Thyroid gland (tissue), 4 donors: ENCODE results near the gene ZNF177. TPM values are rescaled to one million over a fixed set of nuclear protein-coding genes. Genes with fewer than 3 reads are reported as not detected.

Source experiments
- DNase-seq, 2 donors: peaks; one replicate each; pipeline ENCODE4 v3.0.0-alpha.2; 2019
- H3K27ac ChIP-seq, 3 donors: fragments of 200-600 bp; sonication (generic); 1 replicate in 2 of 3; 2 replicates in 1 of 3; pipeline ENCODE4 v1.5.1; 2016 to 2019; ENCODE audit warnings: mild to moderate bottlenecking in 1 of 3, moderate library complexity in 1 of 3
- H3K27me3 ChIP-seq: fragments of 200-600 bp; sonication (generic); one replicate; pipeline ENCODE4 v1.5.1; 2019
- H3K36me3 ChIP-seq, 2 donors: fragments of 200-600 bp; sonication (generic); one replicate each; pipeline ENCODE4 v1.5.1; 2016 to 2019
- H3K4me1 ChIP-seq, 2 donors: fragments of 200-600 bp; sonication (generic); one replicate each; pipeline ENCODE4 v1.5.1; 2017 to 2019
- H3K4me3 ChIP-seq, 3 donors: fragments of 200-600 bp; sonication (generic); replicated peaks in 1 of 3; 1 replicate in 2 of 3; 2 replicates in 1 of 3; pipeline ENCODE4 v1.5.1; 2016; ENCODE audit warnings: mild to moderate bottlenecking in 1 of 3
- H3K9me3 ChIP-seq: fragments of 200-600 bp; sonication (generic); one replicate; pipeline ENCODE4 v1.5.1; 2017
- POLR2A ChIP-seq, 2 donors: fragments of 450-650 bp; IDR thresholded peaks; one replicate each; pipeline ENCODE4 v1.6.1; 2017; ENCODE audit warnings: antibody characterized with exemption in 2 of 2, mild to moderate bottlenecking in 2 of 2, moderate library complexity in 1 of 2
- WGBS, 2 donors: methylation state at CpG; one replicate each; pipeline ENCODE4 v1.1.5; 2017; 5-methylcytosine and 5-hydroxymethylcytosine counted together
- intact Hi-C: fragments of 100-400 bp; cut with DNase I; formaldehyde crosslinking; loops from one replicate; pipeline ENCODE4 v1.15.1; 2023
- total RNA-seq, 4 donors: library from RNA; depleted of rRNA; stranded (reverse); fragments of >200 nt; gene quantifications; one replicate each; pipeline ENCODE4 v1.2.3, GENCODE V29; 2016
- TF ChIP-seq, protein P1 (sequence below), 6 experiments: fragments of 200-600 bp in 3 of 6; fragments of 450-650 bp in 3 of 6; sonication (generic) in 3 of 6; IDR thresholded peaks; one replicate each; pipeline ENCODE4 v1.5.1; 2016 to 2019; ENCODE audit warnings: antibody characterized with exemption in 6 of 6, mild to moderate bottlenecking in 2 of 6, inconsistent platforms in 1 of 6, moderate library complexity in 1 of 6

Gene ZNF177
- total RNA-seq, 4 donors from 2014 or later = 0.68 to 5.2 (median 4.4) TPM

- TF ChIP-seq, protein P1, sequence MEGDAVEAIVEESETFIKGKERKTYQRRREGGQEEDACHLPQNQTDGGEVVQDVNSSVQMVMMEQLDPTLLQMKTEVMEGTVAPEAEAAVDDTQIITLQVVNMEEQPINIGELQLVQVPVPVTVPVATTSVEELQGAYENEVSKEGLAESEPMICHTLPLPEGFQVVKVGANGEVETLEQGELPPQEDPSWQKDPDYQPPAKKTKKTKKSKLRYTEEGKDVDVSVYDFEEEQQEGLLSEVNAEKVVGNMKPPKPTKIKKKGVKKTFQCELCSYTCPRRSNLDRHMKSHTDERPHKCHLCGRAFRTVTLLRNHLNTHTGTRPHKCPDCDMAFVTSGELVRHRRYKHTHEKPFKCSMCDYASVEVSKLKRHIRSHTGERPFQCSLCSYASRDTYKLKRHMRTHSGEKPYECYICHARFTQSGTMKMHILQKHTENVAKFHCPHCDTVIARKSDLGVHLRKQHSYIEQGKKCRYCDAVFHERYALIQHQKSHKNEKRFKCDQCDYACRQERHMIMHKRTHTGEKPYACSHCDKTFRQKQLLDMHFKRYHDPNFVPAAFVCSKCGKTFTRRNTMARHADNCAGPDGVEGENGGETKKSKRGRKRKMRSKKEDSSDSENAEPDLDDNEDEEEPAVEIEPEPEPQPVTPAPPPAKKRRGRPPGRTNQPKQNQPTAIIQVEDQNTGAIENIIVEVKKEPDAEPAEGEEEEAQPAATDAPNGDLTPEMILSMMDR (IDR thresholded peaks at IDR 0.05) = no peak
- TF ChIP-seq POLR2A (IDR thresholded peaks at IDR 0.05) = no peak
- WGBS, 2 donors = 96 to 99% methylated on average over 14 of the region's 14 CpGs
- Histone ChIP-seq H3K4me3 (no peak overlapping the region), H3K4me1 (no peaks in the 10 kb centered on the region), H3K27me3 (no peaks in the 10 kb centered on the region), H3K27ac (no peak overlapping the region), H3K36me3 (peaks cover 49 to 59% of the 10 kb centered on the region in 2 donors), H3K9me3 (peaks cover 14% of the 10 kb centered on the region)
- intact Hi-C loops = no loop called here
- no peak for DNase-seq
Measured at GRCh38 chr19:9413240-9413954, 50.6 kb downstream of the ZNF177 start.

- 73 to 84% methylated on average over 6 of the region's 6 CpGs for WGBS, 2 donors
- intact Hi-C loops = no loop called here
- H3K27ac ChIP-seq = no peak overlapping the region
- DNase-seq = no peak
- no peaks in the 10 kb centered on the region for H3K4me1 ChIP-seq
- TF ChIP-seq, protein P1 (IDR thresholded peaks at IDR 0.05) = no peak
- no peak for TF ChIP-seq POLR2A (IDR thresholded peaks at IDR 0.05)
- no peak overlapping the region for H3K4me3 ChIP-seq
- H3K27me3 ChIP-seq = no peaks in the 10 kb centered on the region
- H3K36me3 ChIP-seq = peaks cover 17 to 34% of the 10 kb centered on the region in 2 donors
- H3K9me3 ChIP-seq = no peaks in the 10 kb centered on the region
Measured at GRCh38 chr19:9427941-9428340, 65.1 kb downstream of the ZNF177 start.

- H3K36me3 ChIP-seq = peaks cover 9 to 21% of the 10 kb centered on the region in 2 donors
- peaks cover 11 to 12% of the 10 kb centered on the region in 2 donors for H3K4me1 ChIP-seq
- H3K27me3 ChIP-seq = no peaks in the 10 kb centered on the region
- 100% methylated on average over 1 of the region's 1 CpG for WGBS, 2 donors
- H3K9me3 ChIP-seq = no peaks in the 10 kb centered on the region
- H3K27ac ChIP-seq = no peak overlapping the region
- intact Hi-C loops = no loop called here
- no peak for TF ChIP-seq POLR2A (IDR thresholded peaks at IDR 0.05)
- TF ChIP-seq, protein P1 (IDR thresholded peaks at IDR 0.05) = no peak
- DNase-seq = no peak
- no peak overlapping the region for H3K4me3 ChIP-seq
Measured at GRCh38 chr19:9430444-9430843, 67.6 kb downstream of the ZNF177 start.

- Histone ChIP-seq H3K4me1 (peaks cover 16 to 19% of the 10 kb centered on the region in 2 donors), H3K27ac (no peak overlapping the region), H3K36me3 (peaks cover 5 to 15% of the 10 kb centered on the region in 2 donors), H3K4me3 (no peak overlapping the region), H3K27me3 (no peaks in the 10 kb centered on the region), H3K9me3 (no peaks in the 10 kb centered on the region)
- TF ChIP-seq, protein P1 (IDR thresholded peaks at IDR 0.05) = peak in 3 of 6 experiments; percentile 29 to 44 (median 35)
- no peak for TF ChIP-seq POLR2A (IDR thresholded peaks at IDR 0.05)
- WGBS, 2 donors = 82 to 86% methylated on average over 7 of the region's 7 CpGs
- intact Hi-C loops = no loop called here
- DNase-seq = peak; percentile 9 to 12
Measured at GRCh38 chr19:9431475-9431874, 68.7 kb downstream of the ZNF177 start.

Other genes with a start within 250 kb of the ZNF177 start
- not detected for gene OR7G1, start 247.2 kb upstream of the ZNF177 start, total RNA-seq
- not detected for gene OR7G3, start 236.1 kb upstream of the ZNF177 start, total RNA-seq
- gene ZNF317, start 222.6 kb upstream of the ZNF177 start, total RNA-seq = 10 to 100 TPM; 18.0 to 27.2 (median 21.2) TPM
- under 1 TPM in 1 of 4 donors, not detected in 3; 0.54 TPM for gene OR7D2, start 184.0 kb upstream of the ZNF177 start, total RNA-seq
- not detected for gene OR7D4, start 143.4 kb upstream of the ZNF177 start, total RNA-seq
- not detected for gene OR7E24, start 112.1 kb upstream of the ZNF177 start, total RNA-seq
- gene ZNF699, start 53.2 kb upstream of the ZNF177 start, total RNA-seq = 10 to 100 TPM; 11.6 to 17.4 (median 13.8) TPM
- 10 to 100 TPM; 20.6 to 55.8 (median 29.1) TPM for gene ZNF559, start 38.8 kb upstream of the ZNF177 start, total RNA-seq
- 10 to 100 TPM; 29.6 to 42.2 (median 34.8) TPM for gene ZNF266, start 72.6 kb downstream of the ZNF177 start, total RNA-seq
- gene ZNF560, start 135.6 kb downstream of the ZNF177 start, total RNA-seq = under 1 TPM in 1 of 4 donors, not detected in 3; 0.13 TPM
- 10 to 100 TPM; 14.0 to 25.6 (median 15.1) TPM for gene ZNF426, start 175.6 kb downstream of the ZNF177 start, total RNA-seq
- 10 to 100 TPM; 30.0 to 50.1 (median 37.9) TPM for gene ZNF121, start 221.5 kb downstream of the ZNF177 start, total RNA-seq